ENCODE measurements around the gene RSPH6A. TPM values are rescaled to one million over a fixed set of nuclear protein-coding genes. Genes with fewer than 3 reads are reported as not detected.

The RSPH6A gene
- total RNA-seq, 3 donors from 2014 or later: 0.15 to 0.33 (median 0.26) TPM

DNA sequence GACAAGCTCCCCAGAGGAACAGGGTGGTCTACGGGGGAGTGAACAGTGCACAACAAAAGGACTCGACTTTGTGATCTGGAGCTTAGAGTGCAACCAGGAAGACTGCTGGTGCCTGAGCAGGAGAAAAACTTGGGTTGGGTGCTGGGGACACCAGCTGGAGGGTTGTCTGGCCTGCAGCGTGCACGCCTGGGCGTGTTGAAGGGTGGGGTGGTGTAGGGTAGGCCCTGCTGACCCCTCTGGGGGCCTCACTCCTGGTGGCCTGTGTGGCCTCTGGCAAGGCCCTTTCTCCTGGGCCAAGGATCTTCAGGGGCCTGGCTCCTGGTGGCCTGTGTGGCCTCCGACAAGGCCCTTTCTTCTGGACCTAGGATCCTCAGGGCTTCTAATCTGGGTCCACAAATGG is 4.7 kb upstream of the RSPH6A start:
- no peak for ATAC-seq
- H3K4me1 Mint-ChIP-seq (ENCODE audit: low read depth): peaks cover 5% of the 10 kb centered on the region
- peaks cover 14% of the 10 kb centered on the region for H3K36me3 Mint-ChIP-seq (ENCODE audit: insufficient read depth)
- no peak overlapping the region for H3K4me3 Mint-ChIP-seq
- no peak for DNase-seq
- H3K9me3 Mint-ChIP-seq: no peaks in the 10 kb centered on the region
- no peaks in the 10 kb centered on the region for H3K27me3 Mint-ChIP-seq (ENCODE audit: low read depth)

GRCh38 chr19:45817725-45818301 is 2.7 kb upstream of the RSPH6A start:
- Mint-ChIP-seq H3K4me1 (ENCODE audit: low read depth) (peaks cover 5% of the 10 kb centered on the region), H3K9me3 (no peaks in the 10 kb centered on the region), H3K4me3 (no peak overlapping the region), H3K27me3 (ENCODE audit: low read depth) (peaks cover 3% of the 10 kb centered on the region), H3K36me3 (ENCODE audit: insufficient read depth) (peaks cover 6% of the 10 kb centered on the region)
- ATAC-seq (no peak), DNase-seq (no peak)

GRCh38 chr19:45817010-45817724 is 2.1 kb upstream of the RSPH6A start:
- Mint-ChIP-seq H3K9me3 (no peaks in the 10 kb centered on the region), H3K4me1 (ENCODE audit: low read depth) (peaks cover 5% of the 10 kb centered on the region), H3K36me3 (ENCODE audit: insufficient read depth) (peaks cover 6% of the 10 kb centered on the region), H3K4me3 (no peak overlapping the region), H3K27me3 (ENCODE audit: low read depth) (peaks cover 3% of the 10 kb centered on the region)
- DNase-seq (peak; percentile 97), ATAC-seq (peak; percentile 95 to 97)

GRCh38 chr19:45816236-45817009 is 1.3 kb upstream of the RSPH6A start:
- H3K4me3 Mint-ChIP-seq: no peak overlapping the region
- H3K9me3 Mint-ChIP-seq: no peaks in the 10 kb centered on the region
- peaks cover 5% of the 10 kb centered on the region for H3K4me1 Mint-ChIP-seq (ENCODE audit: low read depth)
- no peak for ATAC-seq
- no peak for DNase-seq
- peaks cover 3% of the 10 kb centered on the region for H3K27me3 Mint-ChIP-seq (ENCODE audit: low read depth)
- peaks cover 6% of the 10 kb centered on the region for H3K36me3 Mint-ChIP-seq (ENCODE audit: insufficient read depth)

DNA sequence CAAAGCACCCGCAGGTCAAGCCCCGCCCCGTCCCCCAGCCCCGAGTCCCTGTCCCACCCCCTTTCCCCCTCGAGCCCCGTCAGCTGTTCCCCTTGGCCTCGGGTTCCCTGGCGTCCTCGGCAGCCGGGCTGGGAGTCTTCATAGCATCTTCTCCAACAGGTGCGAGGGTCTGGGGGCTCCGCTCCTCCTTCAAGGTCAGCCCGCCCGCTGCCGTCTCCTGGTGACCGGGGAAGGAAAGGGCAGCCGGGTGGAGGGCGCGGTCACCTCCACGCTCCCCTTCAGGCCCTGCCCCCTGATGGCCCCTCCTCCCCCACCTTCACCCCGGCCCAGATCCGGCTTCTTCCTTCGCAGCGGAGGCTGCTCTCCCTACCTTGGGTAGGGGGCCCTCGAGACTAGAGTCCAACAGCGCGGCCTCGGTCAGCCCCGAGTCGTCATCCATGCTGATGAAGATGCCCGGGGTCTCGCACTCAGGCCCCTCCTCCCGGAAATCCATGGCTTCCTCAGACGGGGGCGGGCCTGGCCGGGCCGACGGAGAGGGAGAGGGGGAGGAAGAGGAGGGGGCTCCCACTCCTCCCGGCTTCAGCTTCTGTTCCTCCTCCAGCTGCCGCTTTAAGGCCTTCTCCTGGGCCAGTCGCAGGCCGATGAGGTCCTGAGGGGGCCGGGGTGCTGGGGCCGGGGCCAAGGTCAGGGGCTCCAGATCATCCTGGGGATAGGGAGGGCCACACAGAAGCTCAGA is 541 bp upstream of the RSPH6A start:
- Mint-ChIP-seq H3K4me1 (ENCODE audit: low read depth) (peaks cover 5% of the 10 kb centered on the region), H3K9me3 (no peaks in the 10 kb centered on the region), H3K4me3 (no peak overlapping the region), H3K27me3 (ENCODE audit: low read depth) (peaks cover 3% of the 10 kb centered on the region), H3K36me3 (ENCODE audit: insufficient read depth) (peaks cover 6% of the 10 kb centered on the region)
- no peak for DNase-seq
- no peak for ATAC-seq

- no peaks in the 10 kb centered on the region for H3K9me3 Mint-ChIP-seq
- H3K36me3 Mint-ChIP-seq (ENCODE audit: insufficient read depth): peaks cover 2% of the 10 kb centered on the region
- DNase-seq (no peak), ATAC-seq (no peak)
- no peak overlapping the region for H3K4me3 Mint-ChIP-seq
- H3K4me1 Mint-ChIP-seq (ENCODE audit: low read depth): peaks cover 10% of the 10 kb centered on the region
- H3K27me3 Mint-ChIP-seq (ENCODE audit: low read depth): peaks cover 4% of the 10 kb centered on the region
Observed at GRCh38 chr19:45814166-45814780, 835 bp downstream of the RSPH6A start.

- ATAC-seq: no peak
- Mint-ChIP-seq H3K4me3 (no peak overlapping the region), H3K9me3 (no peaks in the 10 kb centered on the region), H3K36me3 (ENCODE audit: insufficient read depth) (peaks cover 2% of the 10 kb centered on the region), H3K27me3 (ENCODE audit: low read depth) (peaks cover 5% of the 10 kb centered on the region), H3K4me1 (ENCODE audit: low read depth) (peaks cover 8% of the 10 kb centered on the region)
- no peak for DNase-seq
Observed at GRCh38 chr19:45812297-45812696, 2.8 kb downstream of the RSPH6A start.

- peak; percentile 49 to 54 for ATAC-seq
- Mint-ChIP-seq H3K9me3 (no peaks in the 10 kb centered on the region), H3K36me3 (ENCODE audit: insufficient read depth) (peaks cover 2% of the 10 kb centered on the region), H3K27me3 (ENCODE audit: low read depth) (peaks cover 5% of the 10 kb centered on the region), H3K4me1 (ENCODE audit: low read depth) (peaks cover 5% of the 10 kb centered on the region), H3K4me3 (no peak overlapping the region)
- no peak for DNase-seq
Observed at GRCh38 chr19:45809643-45810159, 5.4 kb downstream of the RSPH6A start.

DNA sequence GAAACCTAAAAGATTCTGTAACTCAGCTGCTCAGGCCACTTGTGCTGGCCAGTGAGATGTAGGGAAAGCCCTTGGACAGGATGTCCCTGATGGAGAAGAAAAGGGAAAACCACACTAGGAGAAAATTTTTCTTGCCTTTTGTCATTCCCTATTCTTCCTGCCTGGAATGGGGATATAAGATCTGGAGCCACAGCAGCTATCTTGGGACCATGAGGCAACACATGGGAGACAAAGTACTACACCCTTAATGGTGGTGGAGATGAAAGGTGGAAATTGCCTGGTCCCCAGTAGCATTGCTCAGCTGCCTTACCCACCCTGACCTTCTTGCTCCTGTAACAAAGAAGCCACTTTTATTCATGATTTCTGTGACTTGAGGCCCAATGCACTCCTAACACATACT is 9.4 kb downstream of the RSPH6A start:
- no peak for DNase-seq
- H3K27me3 Mint-ChIP-seq (ENCODE audit: low read depth): peaks cover 3% of the 10 kb centered on the region
- H3K4me3 Mint-ChIP-seq: no peak overlapping the region
- no peaks in the 10 kb centered on the region for H3K36me3 Mint-ChIP-seq (ENCODE audit: insufficient read depth)
- H3K4me1 Mint-ChIP-seq (ENCODE audit: low read depth): peaks cover 5% of the 10 kb centered on the region
- H3K9me3 Mint-ChIP-seq: no peaks in the 10 kb centered on the region
- ATAC-seq: no peak

DNA sequence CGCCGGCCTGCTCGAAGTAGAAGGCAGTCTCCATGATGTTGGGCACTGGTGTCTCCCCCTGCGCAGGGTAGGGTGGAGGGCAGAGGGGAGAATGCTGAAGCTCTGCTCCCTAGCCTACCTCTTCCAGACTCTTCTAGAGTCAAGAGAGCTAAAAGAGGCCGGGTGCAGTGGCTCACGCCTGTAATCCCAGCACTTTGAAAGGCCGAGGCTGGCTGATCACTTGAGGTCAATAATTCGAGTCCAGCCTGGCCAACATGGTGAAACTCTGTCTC is 10.2 kb downstream of the RSPH6A start:
- ATAC-seq: no peak

DNA sequence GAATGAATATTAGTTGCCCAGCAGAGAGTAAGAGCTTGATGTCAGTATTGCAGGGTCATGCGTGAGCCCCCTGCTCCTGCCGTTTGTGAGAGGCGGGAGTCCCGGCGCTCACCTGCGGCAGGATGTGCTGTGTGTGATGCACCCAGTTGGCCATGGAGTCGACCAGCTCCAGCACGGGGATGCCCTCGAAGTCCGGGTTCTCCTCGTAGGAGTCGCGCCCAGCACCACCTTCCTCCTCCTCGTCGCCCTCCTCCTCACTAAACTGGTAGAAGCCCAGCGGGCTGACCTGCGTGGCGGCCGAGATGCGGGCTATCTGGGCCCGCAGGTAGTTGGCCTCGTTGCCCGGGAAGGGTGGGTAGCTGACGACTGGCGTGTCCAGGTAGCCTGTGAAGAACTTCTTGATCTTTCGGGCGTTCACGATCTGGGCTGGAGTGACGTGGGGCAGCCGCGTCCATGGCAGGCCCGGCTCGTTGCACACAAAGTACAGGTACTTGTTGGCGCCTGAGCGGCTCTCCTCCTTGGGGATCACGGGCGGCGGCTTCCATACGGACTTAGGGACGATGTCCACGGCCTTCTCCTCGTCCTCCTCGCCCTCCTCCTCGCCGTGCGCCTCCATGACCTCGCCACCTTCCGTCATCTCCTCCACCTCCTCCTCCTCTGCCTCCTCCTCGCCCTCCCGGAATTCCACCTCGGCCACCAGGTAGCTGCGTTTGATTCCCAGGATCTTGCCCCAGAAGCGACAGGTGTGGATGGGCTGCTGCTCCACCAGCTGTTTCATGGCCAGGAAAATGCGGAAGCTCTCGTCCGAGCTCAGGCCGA is 10.8 kb downstream of the RSPH6A start:
- H3K27me3 Mint-ChIP-seq (ENCODE audit: low read depth): peaks cover 9% of the 10 kb centered on the region
- no peaks in the 10 kb centered on the region for H3K9me3 Mint-ChIP-seq
- H3K36me3 Mint-ChIP-seq (ENCODE audit: insufficient read depth): no peaks in the 10 kb centered on the region
- DNase-seq: no peak
- peaks cover under 1% of the 10 kb centered on the region for H3K4me1 Mint-ChIP-seq (ENCODE audit: low read depth)
- H3K4me3 Mint-ChIP-seq: no peak overlapping the region
- no peak for ATAC-seq

More for the DNA sequence above, 10.2 kb downstream of the RSPH6A start:
- Mint-ChIP-seq H3K27me3 (ENCODE audit: low read depth) (peaks cover 7% of the 10 kb centered on the region), H3K36me3 (ENCODE audit: insufficient read depth) (no peaks in the 10 kb centered on the region), H3K9me3 (no peaks in the 10 kb centered on the region), H3K4me3 (no peak overlapping the region), H3K4me1 (ENCODE audit: low read depth) (peaks cover 5% of the 10 kb centered on the region)
- DNase-seq: no peak

- Mint-ChIP-seq H3K9me3 (no peaks in the 10 kb centered on the region), H3K4me3 (no peak overlapping the region), H3K36me3 (ENCODE audit: insufficient read depth) (no peaks in the 10 kb centered on the region)
Observed at GRCh38 chr19:45801603-45802175, 13.4 kb downstream of the RSPH6A start.

GRCh38 chr19:45800070-45800553 is 15.0 kb downstream of the RSPH6A start:
- DNase-seq (no peak), ATAC-seq (peak in 1 of 2 donors; percentile 15)
- Mint-ChIP-seq H3K27me3 (ENCODE audit: low read depth) (peaks cover 25% of the 10 kb centered on the region), H3K4me3 (no peak overlapping the region), H3K36me3 (ENCODE audit: insufficient read depth) (no peaks in the 10 kb centered on the region), H3K4me1 (ENCODE audit: low read depth) (peaks cover 4% of the 10 kb centered on the region), H3K9me3 (no peaks in the 10 kb centered on the region)

More at GRCh38 chr19:45801603-45802175, 13.4 kb downstream of the RSPH6A start:
- no peak for DNase-seq
- ATAC-seq: no peak
- Mint-ChIP-seq H3K4me1 (ENCODE audit: low read depth) (peaks cover 4% of the 10 kb centered on the region), H3K27me3 (ENCODE audit: low read depth) (peaks cover 19% of the 10 kb centered on the region)

All from activated T-cell treated with anti-CD3 and anti-CD28 coated beads, Interleukin-2, amount 50 U/mL, for 4 hours (primary cell).